Activated T-cell treated with anti-CD3 and anti-CD28 coated beads, Interleukin-2, amount 50 U/mL, for 72 hours (primary cell): Measurements from ENCODE around the gene B9D1. TPM values are rescaled to one million over a fixed set of nuclear protein-coding genes. Genes with fewer than 3 reads are reported as not detected.

Experiments
- ATAC-seq, 2 donors: fragments of 150-1000 bp; cut with Tn5 transposase; replicated peaks in 1 of 2; 2 replicates each; pipeline ENCODE4 v1.10.0; 2021; ENCODE audit warnings: moderate library complexity in 2 of 2, mild to moderate bottlenecking in 1 of 2
- DNase-seq, 2 donors: peaks; one replicate each; pipeline ENCODE4 v3.0.0; 2021 to 2022; ENCODE audit warnings: mixed read lengths in 1 of 2
- H3K27ac Mint-ChIP-seq: one replicate; pipeline ENCODE4 v1.8.0; 2022; ENCODE audit warnings: mild to moderate bottlenecking, moderate library complexity, mixed read lengths
- H3K27me3 Mint-ChIP-seq: one replicate; pipeline ENCODE4 v1.8.0; 2022; ENCODE audit warnings: low read depth, mixed read lengths
- H3K36me3 Mint-ChIP-seq, 2 donors: one replicate each; pipeline ENCODE4 v1.8.0; 2022; ENCODE audit warnings: mixed read lengths in 2 of 2, mild to moderate bottlenecking in 1 of 2; ENCODE audit not compliant: insufficient read depth in 2 of 2
- H3K4me1 Mint-ChIP-seq: one replicate; pipeline ENCODE4 v1.8.0; 2022; ENCODE audit warnings: low read depth, mixed read lengths
- H3K4me3 Mint-ChIP-seq, 2 donors: one replicate each; pipeline ENCODE4 v1.8.0; 2022; ENCODE audit warnings: mild to moderate bottlenecking in 2 of 2, mixed read lengths in 2 of 2, moderate library complexity in 2 of 2
- H3K9me3 Mint-ChIP-seq, 2 donors: one replicate each; pipeline ENCODE4 v1.8.0; 2022; ENCODE audit warnings: mixed read lengths in 2 of 2
- total RNA-seq, 2 donors: library from RNA; stranded (reverse); gene quantifications; one replicate each; pipeline ENCODE4 v1.2.3, GENCODE V29; 2022

Gene B9D1
- total RNA-seq, 2 donors from 2014 or later, result 2.4 to 4.3 TPM

DNA sequence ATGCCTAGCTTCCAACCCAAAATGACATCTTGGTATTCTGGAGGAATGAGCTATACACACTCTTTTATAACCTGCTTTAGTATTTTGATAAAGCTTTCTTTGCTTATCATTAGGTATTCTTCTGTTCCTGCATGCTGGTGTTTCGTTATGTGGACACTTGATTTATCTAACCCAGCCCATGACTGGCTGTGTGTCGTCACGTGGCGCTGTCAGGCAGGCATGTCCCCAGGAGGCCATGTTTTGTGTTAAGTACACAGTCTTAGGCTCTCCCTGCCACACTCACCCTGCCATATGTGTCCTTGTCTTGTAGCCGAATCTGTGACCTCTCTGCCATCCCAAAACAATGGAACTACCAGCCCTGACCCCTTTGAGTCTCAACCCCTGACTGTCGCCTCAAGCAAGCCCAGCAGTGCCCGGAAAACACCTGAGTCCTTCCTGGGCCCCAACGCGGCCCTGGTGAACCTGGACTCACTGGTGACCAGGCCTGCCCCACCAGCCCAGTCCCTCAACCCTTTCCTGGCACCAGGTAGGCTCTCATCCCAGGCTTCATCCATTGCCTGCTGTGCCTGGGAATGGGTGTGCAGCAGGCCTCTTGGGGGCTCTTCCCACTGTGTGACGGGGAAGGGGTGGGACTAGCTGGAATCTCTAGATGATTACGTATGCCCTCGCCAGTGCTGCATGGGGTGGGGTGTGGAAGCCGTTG, 30.8 kb downstream of the B9D1 start:
- Mint-ChIP-seq H3K27ac (no peak overlapping the region), H3K36me3 (no peaks in the 10 kb centered on the region), H3K4me1 (peaks cover 7% of the 10 kb centered on the region), H3K9me3 (no peaks in the 10 kb centered on the region), H3K4me3 (no peak overlapping the region), H3K27me3 (peaks cover 8% of the 10 kb centered on the region)
- DNase-seq (no peak), ATAC-seq (no peak)

DNA sequence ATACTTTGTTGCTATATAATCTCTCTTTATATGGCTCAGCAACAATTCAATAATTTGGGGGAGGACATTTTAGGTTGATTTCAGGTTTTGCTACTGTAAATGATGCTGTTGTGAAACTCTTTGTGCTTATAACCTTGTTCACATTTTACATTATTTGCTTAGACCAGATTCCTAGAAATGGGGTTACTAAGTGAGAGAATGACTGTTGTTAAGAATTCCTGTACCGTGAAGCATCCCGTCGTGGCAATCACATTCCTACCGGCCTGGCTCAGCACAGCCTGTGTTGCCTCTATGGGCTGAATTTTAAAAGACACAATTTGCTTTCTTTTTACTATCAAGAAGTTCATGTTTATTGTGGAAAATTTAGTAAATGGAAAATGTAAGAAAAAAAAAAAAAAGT, 31.4 kb downstream of the B9D1 start:
- H3K9me3 Mint-ChIP-seq, result no peaks in the 10 kb centered on the region
- H3K27ac Mint-ChIP-seq, result no peak overlapping the region

GRCh38 chr17:19330271-19330670, 32.3 kb downstream of the B9D1 start:
- DNase-seq, result no peak
- ATAC-seq, result no peak
- peaks cover 1% of the 10 kb centered on the region for H3K27me3 Mint-ChIP-seq
- H3K27ac Mint-ChIP-seq, result no peak overlapping the region
- peaks cover 0 to 2% of the 10 kb centered on the region in 2 donors for H3K9me3 Mint-ChIP-seq
- H3K4me3 Mint-ChIP-seq, result no peak overlapping the region
- peaks cover 0 to under 1% of the 10 kb centered on the region in 2 donors for H3K36me3 Mint-ChIP-seq
- H3K4me1 Mint-ChIP-seq, result peaks cover 7% of the 10 kb centered on the region

More for the DNA sequence above, 31.4 kb downstream of the B9D1 start:
- Mint-ChIP-seq H3K4me1 (peaks cover 7% of the 10 kb centered on the region), H3K4me3 (no peak overlapping the region), H3K36me3 (no peaks in the 10 kb centered on the region), H3K27me3 (peaks cover 8% of the 10 kb centered on the region)
- DNase-seq, result no peak
- ATAC-seq, result no peak

DNA sequence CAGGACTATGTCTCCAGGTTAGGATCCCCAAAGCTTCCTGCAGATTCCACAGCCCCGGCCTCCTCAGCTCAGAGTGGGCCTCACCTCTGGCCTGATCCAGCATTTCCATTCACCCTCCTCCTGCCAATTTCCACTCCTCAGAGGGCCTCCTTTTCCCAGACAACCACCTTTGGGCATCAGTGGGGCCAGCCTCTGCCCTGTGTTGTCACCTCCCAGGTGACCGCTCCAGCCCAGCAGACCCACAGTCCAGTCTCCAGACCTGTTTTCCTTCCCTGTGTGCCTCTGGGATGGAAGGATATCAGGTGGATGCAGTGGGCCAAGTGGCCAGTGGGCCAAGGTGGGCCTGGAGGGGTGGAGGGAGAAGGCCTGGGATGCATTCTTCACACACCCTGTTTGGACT, 32.7 kb downstream of the B9D1 start:
- Mint-ChIP-seq H3K27ac (no peak overlapping the region), H3K4me3 (no peak overlapping the region), H3K27me3 (peaks cover 3% of the 10 kb centered on the region), H3K9me3 (peaks cover 0 to 2% of the 10 kb centered on the region in 2 donors), H3K36me3 (peaks cover 2% of the 10 kb centered on the region in 2 donors), H3K4me1 (peaks cover 7% of the 10 kb centered on the region)
- ATAC-seq (no peak), DNase-seq (no peak)

GRCh38 chr17:19329136-19329535, 33.4 kb downstream of the B9D1 start:
- peaks cover 2 to 4% of the 10 kb centered on the region in 2 donors for H3K36me3 Mint-ChIP-seq
- peaks cover 7% of the 10 kb centered on the region for H3K4me1 Mint-ChIP-seq
- H3K4me3 Mint-ChIP-seq, result no peak overlapping the region
- no peak for DNase-seq
- ATAC-seq, result no peak
- H3K27me3 Mint-ChIP-seq, result peaks cover 8% of the 10 kb centered on the region
- H3K27ac Mint-ChIP-seq, result no peak overlapping the region
- peaks cover 0 to 2% of the 10 kb centered on the region in 2 donors for H3K9me3 Mint-ChIP-seq

DNA sequence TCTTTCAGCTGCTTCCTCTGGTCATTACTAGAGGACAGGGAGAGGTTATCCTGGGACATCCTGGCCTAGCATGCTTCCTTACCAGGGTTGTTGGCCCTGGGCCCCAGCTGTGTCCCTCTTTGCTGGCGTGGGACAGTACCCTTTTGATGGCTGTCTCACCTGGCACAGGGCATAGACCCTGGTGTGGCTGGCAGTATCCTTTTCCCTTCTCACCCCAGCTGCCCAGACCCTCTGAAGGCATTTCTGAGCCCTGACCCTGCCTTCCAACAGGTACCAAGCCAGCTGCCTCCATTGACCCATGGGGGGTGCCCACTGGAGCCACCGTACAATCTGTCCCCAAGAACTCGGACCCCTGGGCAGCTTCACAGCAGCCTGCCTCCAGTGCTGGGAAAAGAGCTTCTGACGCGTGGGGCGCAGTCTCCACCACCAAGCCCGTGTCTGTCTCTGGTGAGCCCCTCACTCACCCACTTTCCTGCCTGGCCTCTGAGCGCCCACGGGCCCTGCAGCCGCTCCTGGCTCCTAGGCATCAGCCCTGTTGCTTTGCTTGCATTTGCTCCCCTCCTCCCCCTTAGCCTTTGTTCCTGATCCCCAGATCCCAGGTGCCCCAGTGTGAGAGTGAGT, 34.0 kb downstream of the B9D1 start:
- Mint-ChIP-seq H3K4me3 (no peak overlapping the region), H3K27ac (no peak overlapping the region), H3K9me3 (peaks cover 0 to 2% of the 10 kb centered on the region in 2 donors), H3K27me3 (peaks cover 8% of the 10 kb centered on the region), H3K4me1 (peaks cover 7% of the 10 kb centered on the region), H3K36me3 (peaks cover 3 to 4% of the 10 kb centered on the region in 2 donors)
- ATAC-seq (no peak), DNase-seq (no peak)

- peaks cover 8% of the 10 kb centered on the region for H3K27me3 Mint-ChIP-seq
- H3K36me3 Mint-ChIP-seq, result peaks cover 3 to 4% of the 10 kb centered on the region in 2 donors
- no peak overlapping the region for H3K4me3 Mint-ChIP-seq
- no peak overlapping the region for H3K27ac Mint-ChIP-seq
- no peaks in the 10 kb centered on the region for H3K4me1 Mint-ChIP-seq
- peaks cover 0 to 2% of the 10 kb centered on the region in 2 donors for H3K9me3 Mint-ChIP-seq
- no peak for DNase-seq
- no peak for ATAC-seq
These were observed 35.3 kb downstream of the B9D1 start for GRCh38 chr17:19327031-19327783.

DNA sequence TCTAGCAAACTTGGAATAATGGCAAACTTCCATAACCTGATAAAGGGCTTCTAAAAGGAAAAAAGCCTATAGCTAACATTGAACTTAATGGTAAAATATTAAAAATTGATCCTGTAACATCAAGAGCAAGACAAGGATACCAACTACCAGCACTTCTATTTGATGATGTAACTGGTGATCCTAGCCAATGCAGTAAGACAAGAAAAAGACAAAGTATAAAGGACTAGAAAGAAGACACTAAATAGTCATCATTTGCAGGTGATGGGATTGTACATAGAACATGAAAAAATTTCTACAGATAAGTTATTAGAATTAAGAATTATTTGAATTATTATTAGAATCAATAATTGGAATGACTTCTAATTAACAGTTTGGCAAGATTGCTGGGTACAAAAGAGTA, 37.0 kb downstream of the B9D1 start:
- Mint-ChIP-seq H3K27ac (no peak overlapping the region), H3K27me3 (peaks cover 8% of the 10 kb centered on the region), H3K4me1 (no peaks in the 10 kb centered on the region), H3K9me3 (peaks cover 0 to 2% of the 10 kb centered on the region in 2 donors), H3K36me3 (peaks cover 3 to 4% of the 10 kb centered on the region in 2 donors), H3K4me3 (no peak overlapping the region)
- DNase-seq (no peak), ATAC-seq (no peak)

- H3K4me1 Mint-ChIP-seq, result no peaks in the 10 kb centered on the region
- ATAC-seq, result no peak
- peaks cover 8% of the 10 kb centered on the region for H3K27me3 Mint-ChIP-seq
- H3K27ac Mint-ChIP-seq, result no peak overlapping the region
- H3K9me3 Mint-ChIP-seq, result peaks cover 0 to 2% of the 10 kb centered on the region in 2 donors
- H3K4me3 Mint-ChIP-seq, result no peak overlapping the region
- peaks cover 3 to 4% of the 10 kb centered on the region in 2 donors for H3K36me3 Mint-ChIP-seq
- DNase-seq, result no peak
These were observed 39.7 kb downstream of the B9D1 start for GRCh38 chr17:19322861-19323260.

GRCh38 chr17:19322129-19322505, 40.4 kb downstream of the B9D1 start:
- Mint-ChIP-seq H3K4me1 (no peaks in the 10 kb centered on the region), H3K27me3 (peaks cover 8% of the 10 kb centered on the region), H3K4me3 (no peak overlapping the region), H3K27ac (no peak overlapping the region), H3K9me3 (peaks cover 0 to 2% of the 10 kb centered on the region in 2 donors), H3K36me3 (peaks cover 3 to 4% of the 10 kb centered on the region in 2 donors)
- ATAC-seq (no peak), DNase-seq (no peak)

DNA sequence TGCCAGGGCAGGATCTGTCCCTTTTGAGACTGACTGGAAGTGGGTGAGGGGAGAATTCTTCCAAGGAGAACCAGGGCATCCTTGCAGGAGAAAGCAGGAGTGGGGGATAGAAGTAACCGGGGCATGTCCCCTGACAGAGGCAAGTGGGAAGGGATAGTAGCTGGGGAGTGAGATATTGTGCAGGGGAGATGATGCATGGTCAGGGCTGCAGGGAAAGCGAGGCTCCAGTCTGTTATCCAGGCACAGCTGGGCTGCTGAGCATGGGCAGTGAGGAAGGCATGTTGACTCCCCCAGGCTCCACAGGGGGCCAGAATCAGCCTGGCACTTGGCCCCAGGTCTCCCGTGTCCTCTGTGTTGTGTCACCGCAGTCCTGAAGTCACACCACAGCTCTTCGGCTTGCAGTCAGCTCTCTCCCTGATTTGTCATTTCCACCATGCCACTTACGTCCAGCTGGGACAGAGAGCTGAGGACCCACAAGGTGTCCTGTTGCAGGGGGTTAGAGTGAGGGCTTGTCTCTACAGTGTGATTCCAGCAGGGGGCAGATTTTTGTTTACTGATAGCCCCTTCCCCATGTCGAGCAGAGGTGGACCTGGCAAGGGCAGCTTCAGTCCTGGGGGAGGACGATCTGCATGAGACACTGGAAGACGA, 40.9 kb downstream of the B9D1 start:
- Mint-ChIP-seq H3K4me1 (no peaks in the 10 kb centered on the region), H3K9me3 (peaks cover 0 to 2% of the 10 kb centered on the region in 2 donors), H3K36me3 (peaks cover 3 to 4% of the 10 kb centered on the region in 2 donors), H3K27ac (no peak overlapping the region), H3K4me3 (no peak overlapping the region), H3K27me3 (peaks cover 8% of the 10 kb centered on the region)
- no peak for DNase-seq
- ATAC-seq, result no peak

DNA sequence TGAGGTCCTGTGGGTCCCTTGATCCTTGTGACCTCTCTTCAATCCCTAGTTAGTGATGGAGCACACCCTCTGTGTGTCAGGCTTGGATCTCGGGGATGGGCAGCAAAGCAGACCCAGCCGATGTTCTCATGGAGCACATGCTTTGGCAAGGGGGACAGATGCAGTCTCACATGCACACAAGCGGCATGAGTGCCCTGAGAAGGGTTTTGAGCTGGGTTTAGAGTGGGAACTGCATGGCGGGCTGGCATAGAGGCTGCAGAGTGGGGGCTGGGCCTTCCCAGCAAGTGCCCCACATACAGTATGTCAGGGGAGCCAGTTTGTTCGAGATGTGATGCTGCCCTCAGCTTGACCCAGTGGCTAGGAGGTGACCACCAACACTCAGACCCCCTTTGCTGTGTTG, 41.6 kb downstream of the B9D1 start:
- DNase-seq, result no peak
- peaks cover 8% of the 10 kb centered on the region for H3K27me3 Mint-ChIP-seq
- H3K36me3 Mint-ChIP-seq, result peaks cover 3 to 4% of the 10 kb centered on the region in 2 donors
- no peak overlapping the region for H3K4me3 Mint-ChIP-seq
- H3K9me3 Mint-ChIP-seq, result peaks cover 0 to 2% of the 10 kb centered on the region in 2 donors
- no peaks in the 10 kb centered on the region for H3K4me1 Mint-ChIP-seq
- no peak for ATAC-seq
- no peak overlapping the region for H3K27ac Mint-ChIP-seq
